Keratinocyte (primary cell): Measurements from ENCODE around the gene CBX8. TPM values are rescaled to one million over a fixed set of nuclear protein-coding genes. Genes with fewer than 3 reads are reported as not detected.
A peak's percentile ranks its signal among the peaks of the same experiment; 100 is the strongest.

Experiments used
- DNase-seq: peaks from one replicate; pipeline ENCODE4 v3.0.0-alpha.2; 2011; ENCODE audit warnings: low read depth, missing footprints, low spot score
- FAIRE-seq: peaks from 2 replicates; lab custom pipeline; 2011; peaks lifted over from hg19 to GRCh38; lab: Jason Lieb, UNC
- H2AFZ ChIP-seq: 2 replicates; pipeline ENCODE4 v1.6.0; 2012; ENCODE audit warnings: low read length, control low read depth, inconsistent platforms; ENCODE audit not compliant: control insufficient read depth
- H3K27ac ChIP-seq: 2 replicates; pipeline ENCODE4 v1.5.1; 2011; ENCODE audit warnings: low read length; ENCODE audit not compliant: control insufficient read depth, insufficient read depth
- H3K27me3 ChIP-seq: 3 replicates; pipeline ENCODE4 v1.6.0; 2011; ENCODE audit warnings: low read length; ENCODE audit not compliant: control insufficient read depth, insufficient read depth; ENCODE audit errors: extremely low read depth
- H3K36me3 ChIP-seq, 2 experiments: 2 replicates in 1 of 2; 3 replicates in 1 of 2; pipeline ENCODE4 v1.5.1; 2011; ENCODE audit warnings: low read length in 2 of 2, mild to moderate bottlenecking in 1 of 2; ENCODE audit not compliant: control insufficient read depth in 2 of 2, insufficient read depth in 2 of 2; ENCODE audit errors: extremely low read depth in 1 of 2
- H3K4me1 ChIP-seq: 3 replicates; pipeline ENCODE4 v1.5.1; 2011; ENCODE audit warnings: low read length; ENCODE audit not compliant: control insufficient read depth, insufficient read depth; ENCODE audit errors: extremely low read depth
- H3K4me2 ChIP-seq: 3 replicates; pipeline ENCODE4 v1.6.0; 2011; ENCODE audit warnings: low read depth, low read length; ENCODE audit not compliant: control insufficient read depth, insufficient read depth; ENCODE audit errors: extremely low read depth
- H3K4me3 ChIP-seq, 3 experiments: fragments of 200-600 bp in 1 of 3; sonication (generic) in 1 of 3; 2 replicates in 2 of 3; 3 replicates in 1 of 3; pipeline ENCODE4 v1.5.1; 2011 to 2016; ENCODE audit warnings: low read length in 3 of 3, mild to moderate bottlenecking in 3 of 3, control low read depth in 2 of 3, inconsistent platforms in 1 of 3, low read depth in 1 of 3, mixed read lengths in 1 of 3, mixed run types in 1 of 3, moderate library complexity in 1 of 3; ENCODE audit not compliant: control insufficient read depth in 2 of 3, insufficient read depth in 2 of 3; ENCODE audit errors: extremely low read depth in 1 of 3
- H3K79me2 ChIP-seq: 2 replicates; pipeline ENCODE4 v1.6.0; 2012; ENCODE audit warnings: low read length; ENCODE audit not compliant: control insufficient read depth, insufficient read depth
- H3K9ac ChIP-seq: 3 replicates; pipeline ENCODE4 v1.6.0; 2011; ENCODE audit warnings: low read length; ENCODE audit not compliant: control insufficient read depth, insufficient read depth; ENCODE audit errors: extremely low read depth
- H3K9me1 ChIP-seq: 3 replicates; pipeline ENCODE4 v1.6.0; 2011; ENCODE audit warnings: low read length; ENCODE audit not compliant: control insufficient read depth, insufficient read depth; ENCODE audit errors: extremely low read depth
- H3K9me3 ChIP-seq: 2 replicates; pipeline ENCODE4 v1.5.1; 2012; ENCODE audit warnings: low read depth, low read length; ENCODE audit not compliant: control insufficient read depth
- H4K20me1 ChIP-seq: 3 replicates; pipeline ENCODE4 v1.6.0; 2011; ENCODE audit warnings: low read length; ENCODE audit not compliant: control insufficient read depth, insufficient read depth; ENCODE audit errors: extremely low read depth
- CTCF ChIP-seq, 3 experiments: IDR thresholded peaks in 1 of 3; conservative IDR thresholded peaks in 1 of 3; optimal IDR thresholded peaks in 1 of 3; 2 replicates in 2 of 3; 3 replicates in 1 of 3; pipeline versions ENCODE3 to v1.5.1; 2011; ENCODE audit warnings: low read length in 3 of 3, mild to moderate bottlenecking in 3 of 3, moderate library complexity in 2 of 3, control low read depth in 1 of 3, inconsistent platforms in 1 of 3; ENCODE audit not compliant: insufficient read depth in 2 of 3; ENCODE audit errors: extremely low read depth in 1 of 3
- EZH2 ChIP-seq: IDR thresholded peaks from one replicate; pipeline ENCODE4 v1.6.1; 2012; ENCODE audit warnings: inconsistent platforms, mild to moderate bottlenecking, low read length, moderate library complexity
- dilution Hi-C: fragments of 300-500 bp; cut with MboI; formaldehyde crosslinking; loops from one replicate; pipeline ENCODE4 v1.7.0; 2020; ENCODE audit warnings: low sequenced_read_pairs; ENCODE audit not compliant: extremely low pct_ligation_motif_present
- polyA plus RNA-seq, 5 experiments: library from polyadenylated mRNA; depleted of rRNA in 3 of 5; stranded (reverse) in 3 of 5; stranded (forward) in 1 of 5; unstranded in 1 of 5; fragments of >200 nt; gene quantifications; 1 replicate in 1 of 5; 2 replicates in 3 of 5; 3 replicates in 1 of 5; pipeline versions ENCODE4 v1.2.1 to v1.2.3, GENCODE V29; 2011 to 2012; ENCODE audit warnings: missing spikeins in 2 of 5, low read depth in 1 of 5, low replicate concordance in 1 of 5

The CBX8 gene
- polyA plus RNA-seq, 1 donor (not counting 4 experiments of a cell fraction or from before 2014, with no cell fraction given) = 0.49 TPM

- Histone ChIP-seq H3K27ac (no peak overlapping the region), H3K4me3 (peak overlapping the region in 1 of 3 experiments; percentile 44), H3K9me1 (no peaks in the 10 kb centered on the region), H2AFZ (no peak overlapping the region), H3K27me3 (peaks cover 15% of the 10 kb centered on the region), H3K9ac (no peak overlapping the region), H3K79me2 (no peaks in the 10 kb centered on the region), H3K9me3 (no peaks in the 10 kb centered on the region), H4K20me1 (no peaks in the 10 kb centered on the region), H3K4me2 (no peak overlapping the region), H3K4me1 (peaks cover 13% of the 10 kb centered on the region), H3K36me3 (no peaks in the 10 kb centered on the region)
- DNase-seq (no peak), FAIRE-seq (no peak)
- TF ChIP-seq EZH2 = no peak
- no peak for TF ChIP-seq CTCF (optimal IDR thresholded peaks at IDR 0.05 in 1 of 3, IDR thresholded peaks at IDR 0.05 in 1 of 3, conservative IDR thresholded peaks at IDR 0.05 in 1 of 3; ENCODE audit: extremely low read depth in 1 of 3, insufficient read depth in 2 of 3, low read length in 3 of 3)
- dilution Hi-C loops = no loop called here
Measured at GRCh38 chr17:79779661-79780365, 17.1 kb downstream of the CBX8 start.

GRCh38 chr17:79779084-79779529 is 17.8 kb downstream of the CBX8 start:
- no peaks in the 10 kb centered on the region for H3K36me3 ChIP-seq
- FAIRE-seq (no peak), DNase-seq (no peak)
- no peaks in the 10 kb centered on the region for H3K79me2 ChIP-seq
- no peaks in the 10 kb centered on the region for H3K9me3 ChIP-seq
- dilution Hi-C loops = no loop called here
- H3K4me2 ChIP-seq = peak overlapping the region; percentile 73
- peaks cover 22% of the 10 kb centered on the region for H3K27me3 ChIP-seq
- TF ChIP-seq CTCF (optimal IDR thresholded peaks at IDR 0.05 in 1 of 3, IDR thresholded peaks at IDR 0.05 in 1 of 3, conservative IDR thresholded peaks at IDR 0.05 in 1 of 3; ENCODE audit: extremely low read depth in 1 of 3, insufficient read depth in 2 of 3, low read length in 3 of 3) (no peak), EZH2 (no peak)
- H3K4me1 ChIP-seq = peaks cover 13% of the 10 kb centered on the region
- H3K9me1 ChIP-seq = no peaks in the 10 kb centered on the region
- no peak overlapping the region for H3K9ac ChIP-seq
- peak overlapping the region; percentile 55 to 64 (median 61) for H3K4me3 ChIP-seq
- no peaks in the 10 kb centered on the region for H4K20me1 ChIP-seq
- H3K27ac ChIP-seq = no peak overlapping the region
- no peak overlapping the region for H2AFZ ChIP-seq
